Right ventricle myocardium superior (tissue), 1 donor: Measurements from ENCODE around the gene NDUFS6. TPM values are rescaled to one million over a fixed set of nuclear protein-coding genes. Genes with fewer than 3 reads are reported as not detected.
"Not testable (repeated sequence)": the region's sequence is repeated elsewhere in the genome, so short reads cannot be mapped to it uniquely, and the experiment has no call there.

ENCODE experiments used
- ATAC-seq: fragments of 200-7000 bp; cut with Tn5 transposase; one replicate; pipeline ENCODE4 v1.9.1; 2020; ENCODE audit warnings: mild to moderate bottlenecking; ENCODE audit not compliant: poor library complexity
- DNase-seq: peaks from one replicate; pipeline ENCODE4 v3.0.0-alpha.2; 2020
- intact Hi-C: fragments of 100-400 bp; cut with DNase I; formaldehyde crosslinking; loops from one replicate; pipeline ENCODE4 v1.11.2; 2022
- total RNA-seq: library from RNA; stranded (reverse); fragmentation: NEBNext Ultra II Directional; extraction: Animal tissue kit (Norgen Biotek cat#: 25700); gene quantifications from one replicate; pipeline ENCODE4 v1.2.1, GENCODE V29; 2021
- donor health status: DM: no; HTN: yes; CAD: no; lungs with severe emphysema.

Gene NDUFS6
- total RNA-seq, 1 donor from 2014 or later, result 126 TPM

- no peak for ATAC-seq
- intact Hi-C loops, result no loop called here
- DNase-seq, result peak; percentile 31
These were observed 36.0 kb downstream of the NDUFS6 start for GRCh38 chr5:1836891-1837880.

DNA sequence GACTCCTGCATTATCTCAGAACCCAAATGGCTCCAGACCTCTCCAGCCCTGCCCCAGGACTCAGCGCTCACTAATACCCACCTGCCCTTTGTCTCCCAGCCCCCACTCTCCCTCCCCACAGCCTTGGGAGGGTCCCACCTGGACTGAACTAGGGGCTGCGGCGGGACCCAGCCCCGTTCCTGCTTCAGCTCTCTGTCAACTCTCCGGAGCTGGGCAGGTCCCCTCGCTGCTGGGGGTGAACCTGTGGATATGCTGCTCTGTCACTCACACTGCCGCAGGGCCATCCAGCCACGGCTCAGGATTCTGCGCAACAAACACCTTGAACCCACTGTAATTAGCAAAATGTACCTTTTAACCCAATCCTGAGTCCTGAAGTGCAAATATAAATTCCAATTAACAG is 36.8 kb downstream of the NDUFS6 start:
- DNase-seq, result no peak
- ATAC-seq, result no peak
- intact Hi-C loops, result no loop called here

DNA sequence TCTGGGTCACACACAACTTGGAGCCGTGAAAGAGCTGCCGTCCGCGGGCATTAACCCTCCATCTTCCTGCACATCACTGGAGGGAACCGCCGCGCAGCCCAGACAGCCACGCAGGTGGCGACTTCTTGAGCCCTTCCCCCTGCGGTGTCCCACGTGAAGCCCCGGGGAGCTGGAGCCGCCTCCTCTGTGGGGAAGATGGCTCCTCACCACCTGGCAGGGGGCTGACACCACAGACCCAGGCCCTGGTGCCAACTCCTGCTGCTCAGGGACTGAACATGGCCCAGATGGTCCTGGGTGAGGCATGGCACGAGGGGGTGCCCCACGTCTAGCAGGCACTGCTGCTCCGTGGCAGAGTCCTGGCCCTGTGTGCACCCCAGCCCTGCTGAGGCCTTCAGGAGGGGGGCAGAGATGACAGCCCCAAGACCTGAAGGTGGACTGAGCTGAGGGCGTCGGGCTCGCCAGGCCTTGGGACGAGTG is 38.9 kb downstream of the NDUFS6 start:
- DNase-seq (peak; percentile 30), ATAC-seq (no peak)
- intact Hi-C loops, result no loop called here

GRCh38 chr5:1840741-1841521 is 39.7 kb downstream of the NDUFS6 start:
- peak; percentile 77 for DNase-seq
- peak; percentile 91 for ATAC-seq
- intact Hi-C loops, result no loop called here

GRCh38 chr5:1842004-1842819 is 41.0 kb downstream of the NDUFS6 start:
- intact Hi-C loops, result no loop called here
- DNase-seq (no peak), ATAC-seq (no peak)

DNA sequence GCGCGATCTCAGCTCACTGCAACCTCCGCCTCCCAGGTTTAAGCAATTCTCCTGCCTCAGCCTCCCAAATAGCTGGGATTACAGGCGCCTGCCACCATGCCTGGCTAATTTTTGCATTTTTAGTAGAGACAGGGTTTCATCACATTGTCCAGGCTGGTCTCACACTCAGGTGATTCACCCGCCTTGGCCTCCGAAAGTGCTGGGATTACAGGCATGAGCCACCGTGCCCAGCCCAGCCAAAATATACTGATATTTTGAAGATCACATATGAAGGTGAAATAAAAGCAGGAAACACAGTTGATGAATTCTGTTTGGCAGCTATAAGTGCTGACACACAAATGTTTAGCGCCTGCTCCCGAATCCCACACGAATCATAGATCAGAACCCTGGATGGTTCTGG is 42.6 kb downstream of the NDUFS6 start:
- DNase-seq, intact Hi-C loops, ATAC-seq: not testable (repeated sequence)

DNA sequence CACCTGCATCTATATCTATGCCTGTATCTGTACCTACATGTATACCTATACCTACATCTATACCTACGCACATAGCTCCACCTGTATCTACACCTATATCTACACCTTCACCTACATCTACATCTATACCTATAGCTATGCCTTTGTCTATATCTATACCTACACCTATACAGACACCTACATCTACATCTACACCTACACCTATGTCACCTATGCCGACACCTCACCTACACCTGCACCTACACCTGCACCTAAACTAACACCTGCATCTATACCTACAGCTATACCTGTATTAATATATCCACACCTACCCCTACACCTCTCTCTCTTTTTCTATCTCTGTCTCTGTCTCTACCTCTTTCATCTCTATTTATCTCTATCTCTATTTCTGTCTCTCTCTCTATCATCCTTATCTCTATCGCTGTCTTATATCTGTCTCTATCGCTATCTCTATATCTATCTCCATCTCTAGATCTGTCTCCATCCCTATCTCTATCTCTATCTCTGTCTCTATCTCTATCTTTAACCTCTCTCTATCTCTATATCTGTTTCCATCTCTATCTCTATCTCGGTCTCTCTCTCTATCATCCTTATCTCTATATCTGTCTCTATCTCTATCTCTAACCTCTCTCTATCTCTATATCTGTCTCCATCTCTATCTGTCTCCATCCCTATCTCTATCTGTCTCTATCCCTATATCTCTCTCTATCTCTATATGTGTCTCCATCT is 43.7 kb downstream of the NDUFS6 start:
- DNase-seq, result no peak
- no peak for ATAC-seq
- intact Hi-C loops, result no loop called here

DNA sequence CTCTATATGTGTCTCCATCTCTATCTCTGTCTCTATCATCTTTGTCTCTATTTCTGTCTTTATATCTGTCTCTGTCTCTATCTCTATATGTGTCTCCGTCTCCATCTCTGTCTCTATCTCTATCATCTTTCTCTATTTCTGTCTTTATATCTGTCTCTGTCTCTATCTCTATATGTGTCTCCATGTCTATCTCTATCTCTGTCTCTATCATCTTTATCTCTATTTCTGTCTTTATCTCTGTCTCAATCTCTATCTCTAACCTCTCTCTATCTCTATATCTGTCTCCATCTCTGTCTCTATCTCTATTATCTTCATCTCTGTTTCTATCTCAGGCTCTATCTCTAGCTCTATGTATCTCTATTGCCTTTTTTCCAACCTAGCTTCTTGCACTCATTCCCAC is 44.5 kb downstream of the NDUFS6 start:
- ATAC-seq (no peak), DNase-seq (no peak)
- intact Hi-C loops, result no loop called here

DNA sequence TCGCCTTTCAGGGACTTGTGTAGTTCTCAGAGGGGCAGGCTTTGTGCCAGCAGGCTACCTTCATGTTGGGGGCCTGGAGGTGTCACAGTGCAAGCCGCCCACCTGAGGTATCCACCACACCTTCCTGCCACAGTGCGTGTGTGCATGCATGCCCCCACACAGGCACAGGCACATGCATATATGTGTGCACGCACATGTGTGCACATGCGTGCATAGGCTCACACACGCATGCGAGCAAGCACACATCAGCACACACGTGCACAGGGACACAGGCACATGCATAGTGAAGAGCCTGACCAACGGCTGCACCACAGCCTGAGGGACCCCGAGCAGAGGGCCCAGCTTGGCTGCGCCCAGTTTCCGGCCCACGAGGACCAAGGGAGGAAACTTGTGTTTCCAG is 45.4 kb downstream of the NDUFS6 start:
- no peak for DNase-seq

DNA sequence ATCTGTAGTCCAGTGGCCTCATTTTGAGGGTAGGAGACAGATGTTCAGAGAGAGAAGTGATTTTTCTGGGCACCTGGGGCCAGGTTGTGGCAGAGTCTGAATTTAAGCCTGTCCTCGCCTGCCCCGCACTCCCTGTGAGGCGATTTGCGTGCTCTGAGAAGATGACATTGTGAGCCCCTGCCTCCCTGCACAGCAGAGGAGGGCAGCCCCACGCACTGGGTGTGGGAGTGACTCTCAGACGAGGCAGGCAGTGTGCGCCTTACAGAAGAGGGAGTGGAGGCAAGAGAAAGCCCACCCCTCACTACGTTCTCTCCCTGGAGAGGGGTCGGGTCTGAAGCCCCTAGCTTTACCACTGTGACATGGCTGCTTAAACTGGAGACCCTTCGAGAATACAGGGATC is 45.8 kb downstream of the NDUFS6 start:
- intact Hi-C loops, result no loop called here
- no peak for DNase-seq
- ATAC-seq, result no peak

More for the DNA sequence above, 45.4 kb downstream of the NDUFS6 start:
- ATAC-seq, result no peak
- intact Hi-C loops, result no loop called here

DNA sequence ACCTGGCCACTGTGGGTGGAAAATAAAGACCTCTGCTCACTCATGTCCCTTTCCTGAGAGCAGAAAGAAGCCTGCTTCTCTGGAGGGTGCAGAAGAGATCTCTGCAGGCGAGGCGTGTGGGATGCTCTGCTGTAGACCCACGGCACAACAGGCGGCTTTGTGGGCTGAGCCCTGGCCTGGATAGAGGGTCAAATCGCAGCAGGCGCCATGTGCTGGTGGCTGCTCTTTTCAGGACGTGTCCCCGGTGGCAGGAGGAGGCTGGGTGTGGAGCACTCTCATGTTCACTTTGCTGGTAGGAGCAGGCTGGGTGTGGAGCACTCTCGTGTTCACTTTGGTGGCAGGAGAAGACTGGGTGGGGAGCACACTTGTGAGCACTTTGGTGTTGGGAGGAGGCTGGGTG is 46.4 kb downstream of the NDUFS6 start:
- intact Hi-C loops, result no loop called here
- DNase-seq (peak; percentile 13), ATAC-seq (no peak)

DNA sequence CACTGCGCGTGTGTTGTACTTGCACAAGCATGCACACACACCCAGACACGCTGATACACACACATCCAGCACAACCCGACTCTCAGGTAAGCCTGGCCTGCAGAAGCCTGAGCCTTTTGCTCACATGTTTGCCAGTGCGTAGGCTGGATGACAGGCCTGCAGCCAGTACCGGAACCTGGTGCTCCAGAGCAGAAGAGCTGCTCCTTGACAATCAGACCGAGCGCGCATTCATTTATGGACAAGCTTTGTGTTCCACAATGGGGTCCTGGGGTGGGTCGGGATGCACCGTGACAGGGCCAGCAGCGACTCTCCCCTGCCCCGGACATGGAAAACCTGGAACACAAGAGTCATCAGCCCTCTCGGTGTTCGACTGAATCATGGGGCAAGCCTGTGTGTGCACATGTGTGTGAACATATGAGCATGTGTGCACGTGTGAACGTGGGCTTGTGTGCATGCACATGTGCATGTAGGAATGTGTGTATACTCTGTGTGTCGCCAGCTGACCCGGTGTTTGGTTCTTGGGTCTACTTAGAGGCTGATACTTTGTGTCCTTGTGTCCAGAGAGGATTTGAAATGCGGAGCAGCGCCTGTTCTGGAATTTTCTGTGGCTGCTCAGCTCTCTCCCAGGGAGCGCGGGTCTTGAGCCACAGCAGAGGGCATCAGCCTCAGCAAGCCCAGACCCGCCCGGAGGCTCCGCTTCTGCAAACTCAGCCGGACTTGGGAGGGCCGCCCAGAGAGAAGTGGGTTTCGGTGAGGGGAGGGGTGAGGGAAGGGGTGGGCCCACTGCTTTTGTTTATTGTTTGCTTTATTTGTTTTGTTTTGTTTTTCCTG is 49.3 kb downstream of the NDUFS6 start:
- no peak for ATAC-seq
- DNase-seq, result peak; percentile 29
- intact Hi-C loops, result no loop called here

- intact Hi-C loops, result no loop called here
- peak; percentile 10 for DNase-seq
- no peak for ATAC-seq
These were observed 50.2 kb downstream of the NDUFS6 start for GRCh38 chr5:1851290-1851934.

- intact Hi-C loops, result no loop called here
- peak; percentile 32 for DNase-seq
- peak; percentile 54 for ATAC-seq
These were observed 51.2 kb downstream of the NDUFS6 start for GRCh38 chr5:1852324-1852947.

DNA sequence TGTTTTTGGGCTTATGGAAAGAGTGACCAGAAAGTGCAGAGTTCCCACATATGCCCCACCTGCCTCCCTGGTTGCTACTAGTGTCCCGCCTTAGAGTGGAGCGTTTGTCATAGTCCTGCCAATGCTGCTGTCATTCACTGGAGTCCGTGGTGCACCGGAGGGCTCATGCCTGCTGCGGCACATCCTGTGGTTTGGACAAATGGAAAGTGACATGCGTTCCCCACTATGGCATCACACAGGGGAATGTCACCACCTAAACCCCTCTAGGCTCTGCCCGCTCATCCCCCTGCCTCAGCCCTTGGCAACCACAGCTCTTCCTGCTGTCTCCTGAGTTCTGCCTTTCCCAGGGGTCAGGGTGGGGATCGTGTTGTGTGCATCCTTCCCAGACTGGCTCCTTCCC is 52.3 kb downstream of the NDUFS6 start:
- ATAC-seq, result no peak
- intact Hi-C loops, result no loop called here
- DNase-seq, result peak; percentile 32

DNA sequence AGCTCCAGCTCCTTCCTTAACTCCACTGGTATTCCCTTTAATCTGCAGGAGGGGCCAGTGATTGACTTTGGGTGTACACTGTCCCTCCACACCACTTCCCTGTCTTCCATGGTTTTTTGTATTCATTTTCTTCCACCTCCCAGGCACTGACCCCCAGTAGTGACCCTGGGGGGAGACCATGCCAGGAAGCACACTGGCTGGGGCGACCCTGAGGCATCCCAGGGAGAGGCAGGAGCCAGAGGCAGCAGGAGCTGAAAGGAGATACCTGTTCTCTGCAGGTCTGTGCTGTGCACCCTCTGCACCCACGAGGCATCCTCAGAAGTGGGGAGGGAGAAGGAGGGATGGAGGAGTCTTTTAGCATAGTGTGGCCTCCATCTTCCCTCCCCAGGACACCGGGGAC is 53.9 kb downstream of the NDUFS6 start:
- ATAC-seq (no peak), DNase-seq (no peak)
- intact Hi-C loops, result no loop called here
